ENCODE data around the gene ABCG5.

Gene ABCG5

DNA sequence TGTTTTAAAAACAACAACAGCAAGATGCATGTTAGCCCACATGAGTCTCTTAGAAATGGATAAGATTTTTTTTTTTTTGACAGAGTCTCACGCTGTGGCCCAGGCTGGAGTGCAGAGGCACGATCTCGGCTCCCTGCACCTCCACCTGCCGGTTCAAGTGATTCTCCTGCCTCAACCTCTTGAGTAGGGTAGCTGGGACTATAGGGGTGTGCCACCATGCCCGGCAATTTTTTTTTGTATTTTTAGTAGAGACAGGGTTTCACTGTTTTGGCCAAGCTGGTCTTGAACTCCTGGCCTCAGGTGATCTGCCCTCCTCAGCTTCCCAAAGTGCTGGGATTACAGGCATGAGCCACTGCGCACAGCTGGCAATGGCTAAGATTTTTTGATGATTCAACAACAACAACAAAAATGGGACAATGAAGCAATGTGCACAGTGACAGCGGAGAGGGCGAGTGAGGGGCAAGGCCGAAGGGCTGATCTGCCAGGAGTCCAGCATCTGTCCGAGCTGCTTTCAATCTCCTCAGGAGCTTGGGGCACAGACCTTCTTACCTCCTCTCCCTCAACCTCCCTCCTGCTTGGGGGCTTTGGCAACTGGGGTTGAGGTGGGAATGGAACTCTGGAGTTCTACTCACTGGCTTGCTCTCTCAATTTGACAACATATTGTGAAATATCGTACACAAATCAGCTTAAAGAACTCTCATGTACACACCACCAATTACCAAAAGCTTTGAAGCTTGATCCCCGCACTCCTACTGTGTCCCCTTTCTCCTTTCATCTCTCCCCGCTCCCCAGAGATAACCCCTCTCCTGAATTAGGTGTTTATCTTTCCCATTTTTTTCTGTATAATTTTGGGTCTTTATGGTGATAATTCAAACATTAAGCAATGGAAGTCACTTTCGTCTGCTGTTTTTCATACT, 3.6 kb upstream of the ABCG5 start:
- no peak for DNase-seq (ENCODE audit: low read depth in 2 of 2)

- no peak for DNase-seq (ENCODE audit: low read depth in 2 of 2)
Observed at GRCh38 chr2:43840965-43841364, 2.3 kb upstream of the ABCG5 start.

- DNase-seq (ENCODE audit: low read depth in 2 of 2) = no peak
Observed at GRCh38 chr2:43839776-43840564, 1.3 kb upstream of the ABCG5 start.

GRCh38 chr2:43837831-43838559, 644 bp downstream of the ABCG5 start:
- no peak for DNase-seq (ENCODE audit: low read depth in 2 of 2)

GRCh38 chr2:43837033-43837432, 1.6 kb downstream of the ABCG5 start:
- no peak for DNase-seq (ENCODE audit: low read depth in 2 of 2)

DNA sequence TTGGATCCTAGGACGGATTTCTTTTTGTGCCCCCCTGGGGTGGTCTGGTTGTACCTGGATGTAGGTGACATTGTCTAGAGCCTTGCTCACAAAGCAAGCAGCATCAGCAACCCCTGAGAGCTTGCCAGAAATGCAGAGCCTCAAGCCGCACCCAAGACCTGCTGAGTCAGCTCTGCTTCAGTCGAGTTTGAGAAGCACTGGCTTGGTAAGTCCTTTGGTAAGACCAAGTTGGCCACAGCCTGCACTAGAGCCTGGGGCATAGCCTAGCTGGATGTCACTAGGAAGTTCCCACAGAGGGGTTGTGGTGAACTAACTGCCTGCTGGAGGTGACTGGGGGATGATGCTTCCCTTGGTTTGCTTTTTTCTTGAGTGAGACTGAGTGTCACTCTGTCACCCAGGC, 6.2 kb downstream of the ABCG5 start:
- DNase-seq (ENCODE audit: low read depth in 2 of 2) = no peak

GRCh38 chr2:43831543-43832294, 6.9 kb downstream of the ABCG5 start:
- DNase-seq (ENCODE audit: low read depth in 2 of 2) = no peak

GRCh38 chr2:43826305-43827250, 12.1 kb downstream of the ABCG5 start:
- no peak for DNase-seq (ENCODE audit: low read depth in 2 of 2)

DNA sequence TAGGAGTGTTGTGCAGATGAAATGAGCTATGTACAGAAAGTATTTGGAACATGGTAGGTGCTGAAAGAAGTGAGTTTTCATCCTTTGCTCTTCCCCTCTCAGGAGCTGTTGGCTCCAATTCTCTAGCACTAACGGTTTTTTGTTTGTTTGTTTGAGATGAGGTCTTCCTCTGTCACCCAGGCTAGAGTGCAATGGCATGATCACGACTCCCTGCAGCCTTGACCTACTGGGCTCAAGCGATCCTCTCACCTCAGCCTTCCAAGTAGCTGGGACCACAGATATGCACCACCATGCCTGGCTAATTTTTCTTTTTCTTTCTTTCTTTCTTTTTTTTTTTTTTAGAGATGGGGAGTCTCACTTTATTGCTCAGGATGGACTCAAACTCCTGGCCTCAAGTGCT, 12.8 kb downstream of the ABCG5 start:
- DNase-seq (ENCODE audit: low read depth in 2 of 2) = no peak

DNA sequence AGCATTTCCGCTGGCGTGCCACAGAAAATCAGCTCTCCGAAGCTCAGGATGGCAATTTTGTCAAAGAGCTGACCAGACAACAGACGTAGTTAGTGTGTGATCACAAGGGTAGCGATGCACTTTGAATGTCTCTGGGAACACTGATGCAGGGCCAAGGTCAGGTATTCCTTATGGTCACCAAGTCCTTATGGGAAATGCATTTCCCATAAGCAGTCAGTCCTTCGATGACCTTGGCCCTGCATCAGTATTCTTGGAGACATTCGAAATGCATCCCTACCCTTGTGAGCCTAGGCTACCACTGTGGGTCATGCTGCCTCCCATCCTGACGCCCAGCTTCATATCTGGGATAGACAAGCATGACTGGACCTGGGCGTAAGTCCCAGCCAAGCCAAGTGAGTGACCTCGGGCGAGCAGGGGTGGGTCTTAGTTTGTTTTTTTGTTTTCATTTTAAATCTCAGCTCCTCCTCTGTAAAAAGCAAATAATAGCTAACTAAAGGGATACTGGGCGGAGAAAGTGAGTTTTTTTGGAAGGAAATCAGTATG, 13.6 kb downstream of the ABCG5 start:
- DNase-seq (ENCODE audit: low read depth in 2 of 2) = no peak

DNA sequence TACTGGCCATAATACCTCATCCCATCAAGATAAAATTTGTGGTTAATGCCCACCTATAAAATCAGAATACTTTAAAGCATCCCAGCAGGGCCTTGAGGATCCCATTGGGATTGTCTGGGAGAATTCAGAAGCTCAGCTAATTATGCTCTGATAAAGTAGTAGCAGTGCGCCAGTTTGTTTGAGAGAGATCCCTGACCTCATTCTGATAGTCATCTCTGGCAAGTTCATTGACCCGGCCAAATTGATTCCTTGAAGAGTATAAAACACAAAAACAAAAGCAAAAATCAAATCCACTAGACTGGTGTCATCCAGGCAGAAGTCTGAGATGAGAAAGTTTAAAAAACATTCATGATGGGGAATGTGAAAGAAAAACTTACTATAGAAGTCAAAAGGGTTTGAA, 14.1 kb downstream of the ABCG5 start:
- DNase-seq (ENCODE audit: low read depth in 2 of 2) = no peak

DNA sequence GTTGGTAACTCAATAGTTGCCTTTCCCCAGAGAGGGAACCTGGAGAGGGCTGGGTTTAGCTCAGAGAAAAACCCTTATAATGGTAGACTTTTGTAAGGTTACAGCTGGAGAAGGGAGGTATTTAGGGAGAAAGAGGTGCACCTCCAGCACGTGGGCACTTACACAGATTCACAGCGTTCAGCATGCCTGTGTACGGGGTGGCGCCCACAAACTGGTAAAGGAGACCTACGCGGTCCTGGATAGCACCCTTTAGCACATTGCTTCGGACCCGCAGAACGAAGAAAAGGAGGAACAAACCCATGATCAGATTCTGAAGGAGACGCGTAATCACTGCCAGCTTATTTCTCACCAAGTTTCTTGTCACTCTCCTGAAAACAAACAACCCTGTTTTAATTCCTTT, 14.9 kb downstream of the ABCG5 start:
- DNase-seq (ENCODE audit: low read depth in 2 of 2) = no peak

- no peak for DNase-seq (ENCODE audit: low read depth in 2 of 2)
Observed at GRCh38 chr2:43822839-43823238, 15.8 kb downstream of the ABCG5 start.

DNA sequence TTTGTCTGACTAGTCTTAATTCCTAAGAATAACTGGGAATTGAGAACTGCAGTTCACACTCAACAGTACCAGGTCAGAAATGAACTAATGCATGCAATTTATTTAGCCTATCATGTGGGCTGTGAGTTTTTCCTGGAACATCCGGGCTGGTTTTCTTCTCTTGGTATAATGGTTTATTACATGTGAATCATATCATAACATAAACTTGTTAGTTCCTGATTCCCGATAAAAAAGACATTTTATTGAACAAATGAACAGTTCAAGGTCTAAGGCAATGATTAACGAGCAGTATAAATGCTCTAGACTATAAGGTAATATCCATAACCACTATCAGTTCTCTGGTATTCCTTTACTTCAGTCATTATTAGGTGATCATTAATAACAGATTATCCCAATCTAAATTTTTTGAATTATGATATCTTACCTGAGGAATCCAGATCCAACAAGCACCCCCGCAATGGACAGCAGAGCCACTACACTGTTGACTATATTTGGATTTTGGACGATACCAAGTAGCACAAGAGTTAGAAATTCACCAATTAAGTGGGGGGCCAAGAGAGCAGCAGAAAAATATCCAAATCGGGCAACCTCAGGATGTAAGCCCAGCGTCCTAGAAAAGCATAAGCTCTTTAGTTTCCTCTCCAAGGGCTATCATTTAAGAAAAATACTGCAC, 19.0 kb downstream of the ABCG5 start:
- no peak for DNase-seq (ENCODE audit: low read depth in 2 of 2)

DNA sequence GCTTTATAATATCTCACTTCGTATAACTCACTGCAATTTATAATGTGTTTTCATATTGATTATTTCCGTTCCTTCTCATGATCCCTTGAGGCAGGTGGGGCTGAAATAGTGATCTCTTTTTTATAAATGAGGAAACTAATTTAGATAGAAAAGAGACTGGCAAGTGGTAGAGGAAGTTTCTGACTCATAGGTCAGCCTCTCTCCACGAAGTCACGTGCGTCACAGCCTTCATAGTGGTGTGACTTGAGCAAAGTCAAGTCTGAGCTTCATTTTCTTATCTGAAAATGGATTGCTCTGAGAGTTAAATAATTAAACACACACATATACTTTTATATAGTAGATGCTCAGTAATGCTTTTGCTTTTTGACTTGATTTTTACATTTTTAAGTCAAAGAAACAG, 19.9 kb downstream of the ABCG5 start:
- DNase-seq (ENCODE audit: low read depth in 2 of 2) = no peak

DNA sequence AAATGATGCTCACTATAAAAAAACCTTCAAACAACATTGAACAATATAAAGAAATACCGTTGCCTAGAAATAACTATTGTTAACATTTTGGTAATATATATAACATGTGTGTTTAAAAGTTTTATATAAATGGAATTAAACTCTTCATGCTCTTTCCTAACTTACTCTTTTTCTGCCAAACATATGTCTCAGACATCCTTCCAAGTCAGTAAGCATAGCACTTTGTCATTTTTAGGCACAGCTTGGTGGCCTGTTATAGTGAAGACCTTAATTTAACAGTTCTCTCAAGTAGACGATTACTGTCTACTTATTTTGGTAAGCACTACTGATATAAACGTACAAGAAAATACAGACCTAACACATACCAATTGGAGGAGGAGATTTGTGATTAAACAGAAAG, 23.9 kb downstream of the ABCG5 start:
- no peak for DNase-seq (ENCODE audit: low read depth in 2 of 2)

GRCh38 chr2:43812947-43813346, 25.7 kb downstream of the ABCG5 start:
- no peak for DNase-seq (ENCODE audit: low read depth in 2 of 2)

DNA sequence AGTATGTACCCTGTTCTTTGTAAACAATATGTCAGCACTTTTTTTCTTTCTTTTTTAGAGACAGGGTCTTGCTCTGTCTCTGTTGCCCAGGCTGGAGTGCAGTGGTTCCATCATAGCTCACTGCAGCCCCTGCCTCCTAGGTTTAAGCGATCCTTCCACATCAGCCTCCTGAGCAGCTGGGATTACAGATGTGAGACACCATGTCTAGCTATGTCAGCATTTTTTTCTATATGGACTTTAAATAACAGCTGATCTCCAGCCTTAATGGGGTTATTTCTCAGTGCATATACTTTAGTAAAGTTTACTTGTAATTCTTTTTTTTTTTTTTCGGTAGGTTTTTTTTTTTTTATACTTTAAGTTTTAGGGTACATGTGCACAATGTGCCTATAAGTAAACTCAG, 26.6 kb downstream of the ABCG5 start:
- no peak for DNase-seq (ENCODE audit: low read depth in 2 of 2)

DNA sequence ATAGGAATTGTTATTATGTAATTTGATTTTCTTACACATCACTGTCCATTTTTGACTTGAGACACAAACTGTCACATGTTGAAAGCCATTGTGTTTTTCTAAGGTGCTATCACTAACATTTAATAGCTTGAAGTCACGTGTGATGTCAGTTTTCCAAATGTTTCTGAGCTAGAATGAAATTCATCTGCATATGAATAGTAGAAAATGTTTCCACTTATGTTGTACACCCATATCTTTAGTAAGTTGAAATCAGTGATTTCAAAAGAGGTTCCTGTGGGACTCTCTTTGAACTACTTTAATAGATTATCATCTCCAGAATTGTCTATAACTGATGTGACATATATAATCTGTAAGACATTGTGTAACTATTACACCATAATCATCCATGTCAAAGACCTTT, 27.8 kb downstream of the ABCG5 start:
- no peak for DNase-seq (ENCODE audit: low read depth in 2 of 2)

GRCh38 chr2:43810452-43810851, 28.2 kb downstream of the ABCG5 start:
- no peak for DNase-seq (ENCODE audit: low read depth in 2 of 2)
